Duodenal mucosa (tissue), 2 donors: ENCODE results near the gene GADD45B.
"Not testable (repeated sequence)": the region's sequence is repeated elsewhere in the genome, so short reads cannot be mapped to it uniquely, and the experiment has no call there.

Experiments used
- H3K27ac ChIP-seq: one replicate; pipeline ENCODE4 v1.7.0; 2013; ENCODE audit warnings: low read depth, low read length
- H3K27me3 ChIP-seq, 2 donors: one replicate each; pipeline ENCODE4 v1.7.0; 2013; ENCODE audit warnings: low read length in 2 of 2, control low read depth in 1 of 2; ENCODE audit not compliant: insufficient read depth in 2 of 2, control insufficient read depth in 1 of 2
- H3K36me3 ChIP-seq, 2 donors: one replicate each; pipeline ENCODE4 v1.7.0; 2013; ENCODE audit warnings: low read length in 2 of 2, control low read depth in 1 of 2; ENCODE audit not compliant: insufficient read depth in 2 of 2, control insufficient read depth in 1 of 2
- H3K4me1 ChIP-seq, 2 donors: one replicate each; pipeline ENCODE4 v1.7.0; 2013; ENCODE audit warnings: low read length in 2 of 2, control low read depth in 1 of 2; ENCODE audit not compliant: insufficient read depth in 2 of 2, control insufficient read depth in 1 of 2
- H3K4me3 ChIP-seq, 2 donors: one replicate each; pipeline ENCODE4 v1.7.0; 2013; ENCODE audit warnings: low read length in 2 of 2, low read depth in 1 of 2
- H3K9ac ChIP-seq, 2 donors: one replicate each; pipeline ENCODE4 v1.7.0; 2013; ENCODE audit warnings: low read length in 2 of 2, low read depth in 1 of 2
- H3K9me3 ChIP-seq, 2 donors: one replicate each; pipeline ENCODE4 v1.7.0; 2013; ENCODE audit warnings: low read length in 2 of 2, control low read depth in 1 of 2; ENCODE audit not compliant: control insufficient read depth in 1 of 2

GADD45B gene

GRCh38 chr19:2495651-2496316, 19.9 kb downstream of the GADD45B start:
- Histone ChIP-seq H3K36me3 (no peaks in the 10 kb centered on the region), H3K27me3 (no peaks in the 10 kb centered on the region), H3K9ac (peak overlapping the region; percentile 64 to 88), H3K27ac (peak overlapping the region; percentile 78), H3K9me3 (no peaks in the 10 kb centered on the region), H3K4me1 (peaks cover 24 to 35% of the 10 kb centered on the region in 2 donors), H3K4me3 (peak overlapping the region; percentile 19 to 79)

- no peak overlapping the region for H3K27ac ChIP-seq
- no peaks in the 10 kb centered on the region for H3K27me3 ChIP-seq
- peaks cover 14 to 26% of the 10 kb centered on the region in 2 donors for H3K4me1 ChIP-seq
- no peaks in the 10 kb centered on the region for H3K9me3 ChIP-seq
- H3K4me3 ChIP-seq, result no peak overlapping the region
- no peaks in the 10 kb centered on the region for H3K36me3 ChIP-seq
- H3K9ac ChIP-seq, result no peak overlapping the region
Observed at GRCh38 chr19:2497186-2497585, 21.3 kb downstream of the GADD45B start.

DNA sequence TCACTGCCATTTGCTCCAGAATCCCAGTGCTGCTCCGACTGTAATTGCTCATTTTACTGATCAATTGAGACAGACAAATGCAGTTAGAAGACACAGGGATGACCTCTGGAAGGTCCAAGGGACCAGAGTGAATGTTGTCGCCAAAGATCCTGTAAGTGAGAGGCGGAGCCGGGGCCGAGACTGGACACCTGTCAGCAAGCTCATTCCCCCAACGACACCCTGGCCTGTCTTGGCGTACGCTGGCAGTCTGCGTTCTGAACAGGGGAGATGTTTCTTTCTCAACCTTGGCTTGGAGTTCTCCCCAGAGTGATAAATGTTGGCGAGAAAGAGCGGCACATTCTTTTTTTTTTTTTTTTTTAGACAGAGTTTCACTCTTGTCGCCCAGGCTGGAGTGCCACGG, 24.2 kb downstream of the GADD45B start:
- Histone ChIP-seq H3K9me3 (no peaks in the 10 kb centered on the region), H3K36me3 (no peaks in the 10 kb centered on the region), H3K4me3 (no peak overlapping the region), H3K27ac (no peak overlapping the region), H3K27me3 (no peaks in the 10 kb centered on the region), H3K9ac (no peak overlapping the region), H3K4me1 (peaks cover 6 to 10% of the 10 kb centered on the region in 2 donors)

GRCh38 chr19:2500841-2501261, 24.9 kb downstream of the GADD45B start:
- no peak overlapping the region for H3K9ac ChIP-seq

GRCh38 chr19:2503521-2504109, 27.7 kb downstream of the GADD45B start:
- no peak overlapping the region for H3K4me3 ChIP-seq
- no peaks in the 10 kb centered on the region for H3K36me3 ChIP-seq
- H3K4me1 ChIP-seq, result peaks cover 0 to 5% of the 10 kb centered on the region in 2 donors
- H3K27ac ChIP-seq, result no peak overlapping the region
- H3K27me3 ChIP-seq, result no peaks in the 10 kb centered on the region
- no peak overlapping the region for H3K9ac ChIP-seq
- H3K9me3 ChIP-seq, result no peaks in the 10 kb centered on the region

More at GRCh38 chr19:2500841-2501261, 24.9 kb downstream of the GADD45B start:
- Histone ChIP-seq H3K36me3 (no peaks in the 10 kb centered on the region), H3K27me3 (no peaks in the 10 kb centered on the region), H3K4me3 (no peak overlapping the region), H3K27ac (no peak overlapping the region), H3K9me3 (no peaks in the 10 kb centered on the region), H3K4me1 (peaks cover 3% of the 10 kb centered on the region in 2 donors)

DNA sequence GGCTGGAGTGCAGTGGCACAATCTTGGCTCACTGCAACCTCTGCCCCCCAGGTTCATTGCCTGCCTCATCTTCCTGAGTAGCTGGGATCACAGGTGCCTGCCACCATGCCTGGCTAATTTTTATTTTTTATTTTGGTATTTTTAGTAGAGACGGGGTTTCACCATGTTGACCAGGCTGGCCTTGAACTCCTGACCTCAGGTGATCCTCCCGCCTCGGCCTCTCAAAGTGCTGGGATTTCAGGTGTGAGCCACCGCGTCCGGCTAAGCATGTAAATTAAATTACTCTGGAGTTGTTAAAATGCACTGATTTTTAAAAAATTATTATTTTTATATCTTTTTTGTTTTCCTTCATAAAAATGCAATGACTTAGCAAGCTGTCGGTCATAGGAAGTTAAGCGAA, 30.7 kb downstream of the GADD45B start:
- H3K27ac ChIP-seq, H3K36me3 ChIP-seq, H3K4me3 ChIP-seq, H3K9me3 ChIP-seq, H3K4me1 ChIP-seq, H3K9ac ChIP-seq, H3K27me3 ChIP-seq: not testable (repeated sequence)

- Histone ChIP-seq H3K9ac (no peak overlapping the region), H3K9me3 (no peaks in the 10 kb centered on the region), H3K27ac (no peak overlapping the region), H3K4me1 (peaks cover 0 to 5% of the 10 kb centered on the region in 2 donors), H3K4me3 (peak overlapping the region; percentile 3 to 43), H3K36me3 (no peaks in the 10 kb centered on the region), H3K27me3 (no peaks in the 10 kb centered on the region)
Observed at GRCh38 chr19:2507109-2507508, 31.2 kb downstream of the GADD45B start.

- peaks cover 0 to 5% of the 10 kb centered on the region in 2 donors for H3K4me1 ChIP-seq
- no peak overlapping the region for H3K9ac ChIP-seq
- no peak overlapping the region for H3K4me3 ChIP-seq
- no peaks in the 10 kb centered on the region for H3K27me3 ChIP-seq
- H3K27ac ChIP-seq, result no peak overlapping the region
- H3K36me3 ChIP-seq, result no peaks in the 10 kb centered on the region
- H3K9me3 ChIP-seq, result no peaks in the 10 kb centered on the region
Observed at GRCh38 chr19:2509096-2509495, 33.2 kb downstream of the GADD45B start.

DNA sequence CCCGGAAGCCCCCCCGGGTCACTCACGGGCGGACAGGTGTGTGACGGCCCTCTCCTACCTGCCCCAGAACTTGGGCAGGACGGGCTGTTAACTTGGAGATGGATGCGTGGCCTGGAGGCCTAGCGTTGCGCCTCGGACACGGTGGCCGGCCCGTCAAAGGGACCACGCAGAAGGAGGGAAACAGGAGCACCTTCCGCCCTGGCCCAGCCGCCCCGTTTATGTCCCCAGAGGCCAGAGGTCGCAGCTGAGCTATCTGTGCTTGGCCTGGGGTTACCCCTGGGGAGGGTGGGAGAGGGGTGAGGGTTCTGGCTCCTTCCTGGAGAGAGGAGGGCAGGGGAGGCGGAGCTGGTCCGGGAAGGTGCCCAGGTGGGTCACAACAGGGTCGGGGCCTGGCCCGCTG, 35.6 kb downstream of the GADD45B start:
- Histone ChIP-seq H3K4me3 (no peak overlapping the region), H3K9ac (no peak overlapping the region), H3K27me3 (no peaks in the 10 kb centered on the region), H3K36me3 (no peaks in the 10 kb centered on the region), H3K4me1 (peaks cover 0 to 5% of the 10 kb centered on the region in 2 donors), H3K9me3 (no peaks in the 10 kb centered on the region), H3K27ac (no peak overlapping the region)

DNA sequence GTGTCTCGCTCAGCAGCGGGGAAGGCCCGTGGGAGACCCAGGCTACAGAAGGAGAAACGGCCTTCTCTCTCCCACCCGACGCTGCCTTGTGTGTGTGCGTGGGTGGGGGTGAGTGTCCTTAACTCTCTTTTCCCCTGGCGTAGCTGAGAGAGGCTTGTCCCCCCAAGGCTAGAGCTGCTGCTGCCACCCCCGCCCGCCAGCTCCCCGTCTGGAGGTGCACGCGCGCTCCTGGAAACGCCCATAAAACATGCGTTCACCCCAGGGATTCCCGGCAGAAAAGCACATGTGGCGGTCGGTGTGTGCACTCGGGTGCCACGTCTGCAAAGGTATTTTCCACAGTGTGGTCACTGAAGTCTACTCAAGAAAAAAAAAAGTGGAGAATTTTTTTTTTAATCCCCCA, 36.1 kb downstream of the GADD45B start:
- no peaks in the 10 kb centered on the region for H3K36me3 ChIP-seq
- H3K27me3 ChIP-seq, result no peaks in the 10 kb centered on the region
- H3K27ac ChIP-seq, result no peak overlapping the region
- no peak overlapping the region for H3K4me3 ChIP-seq
- no peaks in the 10 kb centered on the region for H3K9me3 ChIP-seq
- H3K9ac ChIP-seq, result no peak overlapping the region
- peaks cover 0 to 3% of the 10 kb centered on the region in 2 donors for H3K4me1 ChIP-seq
